NCI-H146 (cell line): ENCODE results near the gene KLHL5.
"Not testable (repeated sequence)": the region's sequence is repeated elsewhere in the genome, so short reads cannot be mapped to it uniquely, and the experiment has no call there.

Experiments
- DNase-seq: peaks from one replicate; lab custom pipeline; 2025; lab: John Stamatoyannopoulos, UW

The KLHL5 gene, protein sequence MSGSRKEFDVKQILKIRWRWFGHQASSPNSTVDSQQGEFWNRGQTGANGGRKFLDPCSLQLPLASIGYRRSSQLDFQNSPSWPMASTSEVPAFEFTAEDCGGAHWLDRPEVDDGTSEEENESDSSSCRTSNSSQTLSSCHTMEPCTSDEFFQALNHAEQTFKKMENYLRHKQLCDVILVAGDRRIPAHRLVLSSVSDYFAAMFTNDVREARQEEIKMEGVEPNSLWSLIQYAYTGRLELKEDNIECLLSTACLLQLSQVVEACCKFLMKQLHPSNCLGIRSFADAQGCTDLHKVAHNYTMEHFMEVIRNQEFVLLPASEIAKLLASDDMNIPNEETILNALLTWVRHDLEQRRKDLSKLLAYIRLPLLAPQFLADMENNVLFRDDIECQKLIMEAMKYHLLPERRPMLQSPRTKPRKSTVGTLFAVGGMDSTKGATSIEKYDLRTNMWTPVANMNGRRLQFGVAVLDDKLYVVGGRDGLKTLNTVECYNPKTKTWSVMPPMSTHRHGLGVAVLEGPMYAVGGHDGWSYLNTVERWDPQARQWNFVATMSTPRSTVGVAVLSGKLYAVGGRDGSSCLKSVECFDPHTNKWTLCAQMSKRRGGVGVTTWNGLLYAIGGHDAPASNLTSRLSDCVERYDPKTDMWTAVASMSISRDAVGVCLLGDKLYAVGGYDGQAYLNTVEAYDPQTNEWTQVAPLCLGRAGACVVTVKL

DNA sequence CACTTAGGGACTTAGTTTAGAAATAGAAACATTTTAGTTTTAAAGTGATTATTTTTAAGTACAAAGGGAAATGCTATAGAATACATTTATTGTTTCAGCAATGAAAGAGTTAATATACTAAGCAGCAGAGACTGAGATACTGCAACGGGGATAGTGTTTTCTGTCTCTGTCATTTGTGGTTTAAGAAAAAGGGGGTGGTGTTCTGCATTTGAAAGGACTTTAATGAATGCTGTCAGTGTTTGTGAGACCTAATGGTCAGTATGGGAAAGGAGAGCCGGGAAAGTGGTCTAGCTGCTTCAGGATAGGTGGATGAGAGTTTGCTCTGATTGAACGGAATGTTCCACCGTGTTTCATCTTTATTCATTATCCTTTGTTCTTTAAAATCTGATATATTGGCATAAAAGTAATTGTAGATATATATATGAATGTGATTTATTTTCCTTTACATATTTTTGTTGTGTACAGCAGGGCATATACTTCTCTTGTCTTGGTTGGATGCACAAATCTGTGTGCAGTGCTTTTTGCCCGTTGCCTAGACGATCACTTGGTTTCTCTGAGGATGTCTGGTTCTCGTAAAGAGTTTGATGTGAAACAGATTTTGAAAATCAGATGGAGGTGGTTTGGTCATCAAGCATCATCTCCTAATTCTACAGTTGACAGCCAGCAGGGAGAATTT is at the start of gene KLHL5:
Gene KLHL5, plus strand, starts transcription at position 139 of the 676 bp plus-strand sequence. Its CDS starts 421 bp downstream, at position 560.
- no peak for DNase-seq

DNA sequence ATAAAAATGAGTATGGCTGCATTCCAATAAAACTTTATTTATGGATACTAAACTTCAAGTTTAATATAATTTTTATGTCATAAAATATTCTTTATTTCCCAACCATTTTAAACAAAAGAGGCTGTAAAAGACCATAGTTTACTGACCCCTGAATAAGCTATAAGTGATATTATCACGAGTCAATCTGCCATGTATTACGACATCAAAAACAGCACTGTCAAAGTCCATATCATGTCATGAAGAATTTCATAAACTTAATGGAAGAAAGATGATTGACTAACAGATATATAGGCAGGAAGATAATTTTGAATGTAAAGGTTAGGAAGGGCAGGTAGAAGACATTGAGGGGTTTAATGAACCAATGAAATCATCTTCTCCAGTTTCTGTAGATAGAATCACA is 48.0 kb upstream of the KLHL5 start:
- DNase-seq: no peak

DNA sequence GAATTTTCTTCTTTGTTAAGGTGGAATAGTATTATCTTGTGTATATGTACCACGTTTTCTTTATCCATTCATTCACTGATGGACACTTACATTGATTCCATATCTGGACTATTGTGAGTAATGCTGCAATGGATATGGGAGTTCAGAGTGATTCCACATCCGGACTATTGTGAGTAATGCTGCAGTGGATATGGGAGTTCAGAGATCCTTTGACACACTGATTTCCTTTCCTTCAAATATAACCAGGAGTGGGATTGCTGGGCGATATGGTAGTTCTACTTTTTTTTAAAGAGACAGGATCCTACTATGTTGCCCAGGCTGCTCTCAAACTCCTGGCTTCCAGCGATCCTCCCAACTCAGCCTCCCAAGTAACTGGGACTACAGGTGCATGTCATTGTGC is 41.9 kb upstream of the KLHL5 start:
- no peak for DNase-seq

- DNase-seq: no peak
Observed at GRCh38 chr4:39021631-39022030, 40.4 kb upstream of the KLHL5 start.

DNA sequence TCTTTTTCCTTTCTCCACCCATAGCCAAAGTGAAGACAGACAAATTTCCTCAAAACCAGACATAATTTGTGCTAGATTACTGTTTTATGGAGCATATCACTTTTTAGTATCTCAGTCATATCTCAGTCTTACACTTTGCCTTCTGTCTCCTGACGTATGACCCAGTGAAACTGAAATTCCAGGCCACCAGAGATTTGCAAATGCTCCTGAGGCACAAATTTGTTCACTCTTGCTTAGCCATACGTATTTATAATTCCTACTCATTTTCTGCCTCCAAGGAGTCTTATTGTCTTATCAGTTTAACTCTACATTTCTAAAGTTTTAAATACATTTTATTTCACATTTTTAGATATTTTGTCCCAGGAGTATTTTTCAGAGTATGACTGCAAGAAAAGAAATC is 39.8 kb upstream of the KLHL5 start:
- DNase-seq: no peak

GRCh38 chr4:39023059-39023458 is 39.0 kb upstream of the KLHL5 start:
- DNase-seq: no peak

DNA sequence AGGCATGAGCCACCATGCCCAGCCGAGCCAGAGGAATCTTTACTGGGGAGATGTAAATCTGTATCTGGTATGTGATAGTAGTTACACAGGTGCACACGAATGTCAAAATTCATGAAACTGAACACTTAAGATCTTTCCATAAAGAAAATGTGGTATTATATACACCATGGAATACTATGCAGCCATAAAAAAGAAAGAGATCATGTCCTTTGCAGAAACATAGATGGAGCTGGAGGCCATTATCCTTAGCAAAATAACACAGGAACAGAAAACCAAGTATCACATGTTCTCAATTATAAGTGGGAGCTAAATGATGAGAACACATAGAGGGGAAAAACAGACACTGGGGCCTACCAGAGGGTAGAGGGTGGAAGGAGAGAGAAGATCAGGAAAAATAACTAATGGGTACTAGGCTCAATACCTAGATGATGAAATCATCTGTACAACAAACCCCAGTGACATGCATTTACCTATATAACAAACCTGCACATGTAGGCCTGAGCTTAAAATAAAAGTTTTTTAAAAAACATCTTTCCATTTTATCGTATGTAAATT is 37.6 kb upstream of the KLHL5 start:
- DNase-seq: no peak

- no peak for DNase-seq
Observed at GRCh38 chr4:39025552-39026085, 36.4 kb upstream of the KLHL5 start.

- no peak for DNase-seq
Observed at GRCh38 chr4:39026096-39026495, 35.9 kb upstream of the KLHL5 start.

DNA sequence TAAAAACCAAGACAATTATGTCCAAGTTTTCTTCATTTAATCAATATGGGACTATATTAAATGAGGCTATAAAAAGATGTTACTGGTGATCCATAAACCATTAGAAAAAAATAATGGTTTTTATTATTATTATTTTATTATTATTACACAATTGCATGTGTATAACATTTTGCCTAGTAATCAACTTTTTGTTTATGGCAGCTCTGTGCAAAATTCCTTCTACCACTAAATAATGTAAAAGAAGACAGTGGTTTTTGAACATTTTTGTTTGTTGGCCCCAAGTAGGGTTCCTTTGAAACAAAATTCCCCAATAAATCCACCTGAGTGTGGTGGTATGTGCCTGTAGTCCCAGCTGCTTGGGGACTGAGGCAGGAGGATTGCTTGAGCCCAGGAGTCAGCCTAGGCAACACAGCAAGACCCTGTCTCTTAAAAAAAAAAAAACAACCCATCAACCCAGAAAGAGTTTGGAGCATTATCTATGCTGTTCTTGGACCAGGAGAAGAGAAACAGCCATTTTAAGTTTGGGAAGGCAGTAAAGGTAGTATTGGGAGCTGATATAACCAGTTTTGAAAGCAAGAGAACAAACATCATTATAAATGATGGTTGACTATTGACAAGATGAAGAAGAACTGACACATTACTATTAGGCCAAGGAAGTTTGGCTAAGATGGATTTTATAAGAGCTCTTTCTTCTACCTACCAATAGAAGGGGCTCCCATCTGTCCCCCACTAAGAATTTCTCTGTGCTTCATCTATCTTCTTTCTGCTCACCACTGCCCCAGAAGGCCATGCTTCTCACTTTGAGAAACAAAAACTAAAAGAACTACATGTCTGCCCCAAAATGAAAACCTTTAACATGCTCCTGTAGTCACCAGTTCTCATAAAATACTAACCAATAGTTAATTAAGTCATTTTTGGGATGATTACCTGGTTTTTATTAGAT is 32.0 kb upstream of the KLHL5 start:
- DNase-seq: no peak

GRCh38 chr4:39030725-39031124 is 31.3 kb upstream of the KLHL5 start:
- DNase-seq: no peak

DNA sequence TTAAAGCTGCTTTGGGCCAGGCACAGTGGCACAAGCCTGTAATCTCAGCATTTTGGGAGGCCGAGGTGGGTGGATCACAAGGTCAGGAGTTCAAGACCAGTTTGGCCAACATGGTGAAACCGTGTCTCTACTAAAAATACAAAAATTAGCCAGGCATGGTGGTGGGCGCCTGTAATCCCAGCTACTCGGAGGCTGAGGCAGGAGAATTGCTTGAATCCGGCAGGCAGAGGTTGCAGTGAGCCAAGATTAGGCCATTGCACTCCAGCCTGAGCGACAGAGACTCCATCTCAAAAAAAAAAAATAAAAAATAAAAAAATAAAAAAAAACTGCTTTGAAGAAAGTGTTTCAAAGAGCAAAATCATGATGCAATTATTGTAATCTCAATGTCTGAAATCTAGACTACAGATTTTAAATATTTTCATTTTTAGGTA is 30.4 kb upstream of the KLHL5 start:
- DNase-seq: not testable (repeated sequence)

DNA sequence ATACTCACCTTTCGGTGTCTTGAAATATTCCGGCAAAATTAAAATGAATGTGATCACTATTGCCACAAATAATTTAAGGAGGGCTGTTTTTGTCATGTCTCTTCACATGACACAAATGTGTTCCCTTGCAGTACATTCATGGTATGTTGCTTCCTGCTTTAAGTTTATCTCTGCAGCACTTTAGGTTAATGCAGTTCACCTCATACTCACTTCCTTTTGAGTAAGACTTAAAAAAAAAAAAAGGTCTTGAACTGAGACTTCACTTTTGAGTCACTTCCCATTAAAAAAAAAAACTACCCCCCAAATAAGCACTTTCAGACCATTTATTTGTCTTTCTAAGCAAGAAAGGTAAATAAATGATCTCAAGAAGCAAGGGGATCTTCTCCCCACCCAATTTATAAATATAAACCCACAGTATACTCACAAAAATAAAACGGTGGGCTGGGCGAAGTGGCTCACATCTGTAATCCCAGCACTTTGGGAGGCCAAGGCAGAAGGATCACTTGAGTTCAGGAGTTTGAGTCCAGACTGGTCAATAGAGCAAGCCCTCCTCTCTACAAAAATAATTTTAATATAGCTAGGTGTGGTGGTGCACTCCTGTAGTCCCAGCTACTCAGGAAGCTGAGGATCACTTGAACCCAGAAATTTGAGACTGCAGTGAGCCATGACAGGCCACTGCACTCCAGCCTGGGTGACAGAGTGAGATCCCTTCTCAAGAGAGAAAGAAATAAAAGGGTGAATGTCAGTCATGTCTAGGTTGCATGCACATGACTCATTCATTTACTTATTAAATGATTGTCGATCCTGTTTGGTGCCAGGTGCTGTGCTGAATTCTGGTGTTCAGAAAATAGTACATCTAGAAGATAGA is 29.6 kb upstream of the KLHL5 start, which contains the start of gene TMEM156:
Gene TMEM156, minus strand, starts transcription at position 192 of the 868 bp plus-strand sequence. Its CDS starts 96 bp downstream, at position 96.
- DNase-seq: no peak

DNA sequence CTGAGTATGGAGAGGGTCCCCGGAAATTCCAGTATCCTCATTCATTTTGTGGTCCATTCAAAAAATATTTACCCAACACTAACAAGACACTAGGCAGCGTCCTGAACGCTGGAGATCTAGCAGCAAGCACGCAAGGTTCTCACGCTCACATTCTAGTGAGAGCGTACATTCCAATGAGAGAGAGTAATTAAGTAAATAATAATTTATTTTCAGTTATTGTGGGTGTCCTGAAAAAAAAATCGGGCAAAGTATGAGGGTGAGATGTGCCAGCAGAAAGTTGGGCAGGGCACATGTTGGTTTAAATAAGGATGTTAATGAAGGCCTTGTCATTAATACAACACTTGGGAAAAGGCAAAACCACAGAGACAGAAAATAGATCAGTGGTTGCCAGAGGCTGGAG is 25.9 kb upstream of the KLHL5 start:
- no peak for DNase-seq

GRCh38 chr4:39037491-39037825 is 24.6 kb upstream of the KLHL5 start:
- DNase-seq: no peak

GRCh38 chr4:39037941-39038340 is 24.1 kb upstream of the KLHL5 start:
- no peak for DNase-seq

DNA sequence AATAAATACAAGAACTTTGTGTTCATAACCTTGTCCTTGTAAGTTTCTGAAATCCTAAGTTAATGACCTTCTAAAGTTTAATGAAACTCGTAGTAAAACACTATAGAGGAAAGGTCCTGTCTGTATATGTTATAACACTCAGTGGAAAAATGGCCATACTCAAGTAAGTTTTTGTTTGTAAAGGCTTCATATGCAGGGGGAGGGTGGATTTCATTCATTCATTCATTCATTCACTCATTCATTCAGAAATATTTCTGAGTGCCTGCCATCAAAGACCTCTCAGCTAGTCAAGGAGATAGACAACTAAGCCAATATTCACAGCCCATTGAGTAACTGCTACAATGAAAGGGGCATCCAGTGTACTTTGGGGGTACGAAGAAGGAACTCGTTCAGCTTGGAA is 22.9 kb upstream of the KLHL5 start:
- no peak for DNase-seq

GRCh38 chr4:39042366-39042765 is 19.7 kb upstream of the KLHL5 start:
- DNase-seq: no peak

DNA sequence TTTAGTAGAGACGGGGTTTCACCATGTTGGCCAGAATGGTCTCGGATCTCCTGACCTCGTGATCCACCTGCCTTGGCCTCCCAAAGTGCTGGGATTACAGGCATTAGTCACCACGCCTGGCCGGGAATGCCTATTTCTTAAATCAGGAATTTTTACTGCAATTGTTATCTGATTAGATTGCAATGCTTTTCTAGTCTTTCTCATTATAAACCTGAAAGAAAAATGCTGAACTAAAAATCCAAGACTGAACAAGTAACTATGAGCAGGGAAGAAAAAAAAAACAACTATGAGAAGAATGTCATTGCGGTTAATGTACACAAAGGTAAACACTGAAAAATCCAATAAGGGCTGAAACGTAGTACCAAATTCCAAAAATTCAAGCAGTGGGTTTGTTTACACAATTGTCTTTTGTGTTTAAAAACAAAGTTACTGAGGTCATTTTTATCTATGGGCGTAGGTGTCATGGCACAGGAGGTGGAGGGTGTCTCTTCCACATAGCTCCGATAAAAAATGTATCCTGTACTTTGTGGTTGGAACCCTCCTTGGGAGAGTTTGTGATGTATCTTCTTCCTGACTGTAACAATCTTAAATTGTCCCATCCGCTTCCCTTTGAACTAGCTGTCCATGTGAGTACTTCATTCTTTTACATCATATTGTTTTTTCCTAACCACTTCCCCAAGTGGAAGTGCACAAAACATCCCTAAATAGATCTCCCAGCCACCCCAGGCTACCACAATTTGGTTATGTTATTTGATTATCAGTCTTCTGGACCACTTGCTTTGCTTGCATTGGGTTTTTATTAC is 18.8 kb upstream of the KLHL5 start:
- no peak for DNase-seq
